OCI-LY3 (cell line): ENCODE results near the gene CHST12.

Experiments used
- H2AFZ ChIP-seq: fragments of 200-600, 300-600 bp; shearing (Covaris generic); 2 replicates; pipeline ENCODE4 v1.6.0; 2014; ENCODE audit warnings: antibody characterized with exemption, low read depth, low read length
- H3K27ac ChIP-seq: fragments of 200-600, 300-600 bp; sonication (generic); 2 replicates; pipeline ENCODE4 v1.5.1; 2014; ENCODE audit warnings: mild to moderate bottlenecking, low read length, moderate library complexity, mixed read lengths
- H3K27me3 ChIP-seq: fragments of 200-600, 300-600 bp; sonication (generic); 2 replicates; pipeline ENCODE4 v1.6.1; 2014; ENCODE audit warnings: low read depth, low read length, mixed read lengths
- H3K36me3 ChIP-seq: fragments of 200-600, 300-600 bp; sonication (generic); replicated peaks from 2 replicates; pipeline ENCODE3; 2014; ENCODE audit warnings: low read depth, low read length, mixed read lengths
- H3K4me1 ChIP-seq: fragments of 300-600, 200-600 bp; sonication (generic); 2 replicates; pipeline ENCODE4 v1.6.1; 2014; ENCODE audit warnings: low read length, mixed read lengths
- H3K4me2 ChIP-seq: fragments of 200-600, 300-600 bp; sonication (generic); 2 replicates; pipeline ENCODE4 v1.6.1; 2014; ENCODE audit warnings: low read length, mixed read lengths
- H3K4me3 ChIP-seq: fragments of 300-600, 200-600 bp; sonication (generic); 2 replicates; pipeline ENCODE4 v1.5.1; 2014; ENCODE audit warnings: antibody characterized with exemption, mild to moderate bottlenecking, low read length, moderate library complexity
- H3K79me2 ChIP-seq: fragments of 300-600, 200-600 bp; shearing (Covaris generic); 2 replicates; pipeline ENCODE4 v1.6.1; 2014; ENCODE audit warnings: mild to moderate bottlenecking, low read length, mixed read lengths
- H3K9ac ChIP-seq: fragments of 300-600, 200-600 bp; shearing (Covaris generic); 2 replicates; pipeline ENCODE4 v1.6.0; 2014; ENCODE audit warnings: mild to moderate bottlenecking, low read length, moderate library complexity
- H3K9me3 ChIP-seq: fragments of 200-600, 300-600 bp; shearing (Covaris generic); 2 replicates; pipeline ENCODE4 v1.6.1; 2014; ENCODE audit warnings: low read length, mixed read lengths; ENCODE audit not compliant: insufficient read depth
- H4K20me1 ChIP-seq: fragments of 200-600, 300-600 bp; sonication (generic); 2 replicates; pipeline ENCODE4 v1.6.1; 2016; ENCODE audit warnings: low read length, mixed read lengths; ENCODE audit not compliant: insufficient read depth
- CTCF ChIP-seq: fragments of 200-600, 300-600 bp; sonication (generic); IDR thresholded peaks from 2 replicates; pipeline ENCODE4 v1.5.1; 2014; ENCODE audit warnings: antibody characterized with exemption, low read length, low read depth
- EZH2phosphoT487 ChIP-seq: fragments of 200-600 bp; shearing (Covaris generic); IDR thresholded peaks from 2 replicates; pipeline ENCODE4 v1.6.1; 2018; ENCODE audit warnings: antibody characterized with exemption, mixed run types, low read depth

Gene CHST12

DNA sequence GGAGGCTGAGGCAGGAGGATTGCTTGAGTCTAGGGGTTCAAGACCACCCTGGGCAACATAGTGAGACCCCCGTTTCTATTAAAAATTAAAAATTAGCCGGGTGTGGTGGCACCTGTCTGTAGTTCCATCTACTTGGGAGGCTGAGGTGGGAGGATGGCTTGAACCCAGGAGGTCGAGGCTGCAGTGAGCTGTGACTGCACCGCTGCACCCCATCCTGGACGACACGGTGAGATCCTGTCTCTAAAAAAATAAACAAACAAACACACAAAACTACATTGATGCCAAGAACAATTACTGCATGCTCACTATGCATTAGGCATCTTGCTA, 761 bp upstream of the CHST12 start:
- peak overlapping the region; percentile 92 for H3K4me2 ChIP-seq
- no peaks in the 10 kb centered on the region for H3K79me2 ChIP-seq
- no peak for TF ChIP-seq CTCF
- TF ChIP-seq EZH2phosphoT487: no peak
- H3K27ac ChIP-seq: no peak overlapping the region
- H4K20me1 ChIP-seq: no peaks in the 10 kb centered on the region
- peak overlapping the region; percentile 66; the same call in 1 of the 2 replicates for H3K9ac ChIP-seq
- H3K36me3 ChIP-seq: no peaks in the 10 kb centered on the region
- no peaks in the 10 kb centered on the region for H3K27me3 ChIP-seq
- peak overlapping the region; percentile 98 for H3K4me3 ChIP-seq
- H3K4me1 ChIP-seq: peaks cover 23% of the 10 kb centered on the region
- H2AFZ ChIP-seq: no peak overlapping the region
- no peaks in the 10 kb centered on the region for H3K9me3 ChIP-seq

GRCh38 chr7:2403718-2404648, 572 bp downstream of the CHST12 start:
- H3K4me1 ChIP-seq: peaks cover 23% of the 10 kb centered on the region
- H3K9ac ChIP-seq: peak overlapping the region; percentile 66
- no peaks in the 10 kb centered on the region for H3K9me3 ChIP-seq
- H3K79me2 ChIP-seq: no peaks in the 10 kb centered on the region
- H4K20me1 ChIP-seq: no peaks in the 10 kb centered on the region
- H3K4me2 ChIP-seq: peak overlapping the region; percentile 97
- no peak for TF ChIP-seq CTCF
- no peak for TF ChIP-seq EZH2phosphoT487
- H3K27ac ChIP-seq: no peak overlapping the region
- no peak overlapping the region for H2AFZ ChIP-seq
- H3K27me3 ChIP-seq: no peaks in the 10 kb centered on the region
- H3K4me3 ChIP-seq: peak overlapping the region; percentile 98
- H3K36me3 ChIP-seq: no peaks in the 10 kb centered on the region

- no peak overlapping the region for H2AFZ ChIP-seq
- TF ChIP-seq EZH2phosphoT487 (no peak), CTCF (no peak)
- H3K9me3 ChIP-seq: no peaks in the 10 kb centered on the region
- peak overlapping the region; percentile 66; the same call in 1 of the 2 replicates for H3K9ac ChIP-seq
- H3K27ac ChIP-seq: no peak overlapping the region
- H3K79me2 ChIP-seq: no peaks in the 10 kb centered on the region
- H3K4me2 ChIP-seq: peak overlapping the region; percentile 97
- H3K4me1 ChIP-seq: peaks cover 23% of the 10 kb centered on the region
- no peaks in the 10 kb centered on the region for H3K27me3 ChIP-seq
- H3K4me3 ChIP-seq: peak overlapping the region; percentile 98
- no peaks in the 10 kb centered on the region for H4K20me1 ChIP-seq
- no peaks in the 10 kb centered on the region for H3K36me3 ChIP-seq
These were observed 1.3 kb downstream of the CHST12 start for GRCh38 chr7:2404714-2405119.

- Histone ChIP-seq H3K27me3 (no peaks in the 10 kb centered on the region), H3K4me2 (no peak overlapping the region; the same call in 1 of the 2 replicates), H2AFZ (no peak overlapping the region), H3K4me1 (peaks cover 23% of the 10 kb centered on the region), H3K9me3 (no peaks in the 10 kb centered on the region), H3K4me3 (no peak overlapping the region), H3K9ac (no peak overlapping the region), H3K27ac (no peak overlapping the region), H3K36me3 (no peaks in the 10 kb centered on the region), H3K79me2 (no peaks in the 10 kb centered on the region), H4K20me1 (no peaks in the 10 kb centered on the region)
- TF ChIP-seq CTCF (no peak), EZH2phosphoT487 (no peak)
These were observed 1.8 kb downstream of the CHST12 start for GRCh38 chr7:2405201-2405600.
